CD4-positive, alpha-beta T cell (primary cell): ENCODE measurements around the gene BARHL2. TPM values are rescaled to one million over a fixed set of nuclear protein-coding genes. Genes with fewer than 3 reads are reported as not detected.

Source experiments
- ATAC-seq: fragments of 200-7000 bp; cut with Tn5 transposase; one replicate; pipeline ENCODE4 v1.10.0; 2022; ENCODE audit warnings: mild to moderate bottlenecking; ENCODE audit not compliant: poor library complexity
- CTCF ChIA-PET: fragments of 350-600 bp; sonication (Branson Sonifier 250); formaldehyde crosslinking; loops from one replicate; lab custom pipeline; 2021; ENCODE audit warnings: antibody characterized with exemption, inconsistent platforms; lab: Charles Lee
- POLR2A ChIA-PET: fragments of 350-600 bp; sonication (Branson Sonifier 250); formaldehyde crosslinking; loops from one replicate; lab custom pipeline; 2021; ENCODE audit warnings: antibody characterized with exemption, inconsistent platforms; lab: Charles Lee
- DNase-seq, 14 experiments: peaks; one replicate each; pipeline ENCODE4 v3.0.0-alpha.2; 2013 to 2020; ENCODE audit warnings: mixed read lengths in 2 of 14
- H3K27ac ChIP-seq, 2 donors: one replicate each; pipeline versions ENCODE4 v1.5.1 to v1.7.0; 2013; ENCODE audit warnings: low read length in 2 of 2, low read depth in 1 of 2, mild to moderate bottlenecking in 1 of 2
- H3K27me3 ChIP-seq, 2 experiments: 1 replicate in 1 of 2; 2 replicates in 1 of 2; pipeline versions ENCODE4 v1.6.1 to v1.7.0; 2013; ENCODE audit warnings: low read length in 2 of 2, control low read depth in 1 of 2, mild to moderate bottlenecking in 1 of 2, moderate library complexity in 1 of 2; ENCODE audit not compliant: insufficient read depth in 2 of 2, control insufficient read depth in 1 of 2
- H3K36me3 ChIP-seq: one replicate; pipeline ENCODE4 v1.6.1; 2013; ENCODE audit warnings: low read length, control low read depth; ENCODE audit not compliant: insufficient read depth
- H3K4me1 ChIP-seq: one replicate; pipeline ENCODE4 v1.6.1; 2013; ENCODE audit warnings: low read length, control low read depth; ENCODE audit not compliant: insufficient read depth
- H3K4me3 ChIP-seq: one replicate; pipeline ENCODE4 v1.5.1; 2013; ENCODE audit warnings: mild to moderate bottlenecking, low read length, moderate library complexity
- H3K9me3 ChIP-seq, 2 experiments: 1 replicate in 1 of 2; 2 replicates in 1 of 2; pipeline versions ENCODE4 v1.6.1 to v1.7.0; 2013; ENCODE audit warnings: low read length in 2 of 2, mild to moderate bottlenecking in 2 of 2, control low read depth in 1 of 2, moderate library complexity in 1 of 2; ENCODE audit not compliant: control insufficient read depth in 1 of 2, insufficient read depth in 1 of 2
- H3K27ac Mint-ChIP-seq: one replicate; pipeline ENCODE4 v1.8.0; 2020; ENCODE audit warnings: mixed read lengths
- H3K27me3 Mint-ChIP-seq: one replicate; pipeline ENCODE4 v1.8.0; 2021; ENCODE audit warnings: mixed read lengths
- H3K36me3 Mint-ChIP-seq: one replicate; pipeline ENCODE4 v1.8.0; 2021; ENCODE audit warnings: low read depth, mixed read lengths
- H3K4me1 Mint-ChIP-seq: one replicate; pipeline ENCODE4 v1.8.0; 2021; ENCODE audit warnings: low read depth, mixed read lengths
- H3K4me3 Mint-ChIP-seq: one replicate; pipeline ENCODE4 v1.8.0; 2020; ENCODE audit warnings: mild to moderate bottlenecking, mixed read lengths
- H3K9me3 Mint-ChIP-seq: one replicate; pipeline ENCODE4 v1.8.0; 2020; ENCODE audit warnings: mixed read lengths
- CTCF ChIP-seq: fragments of 200-600 bp; IDR thresholded peaks from one replicate; pipeline ENCODE4 v1.8.0; 2022; ENCODE audit warnings: antibody characterized with exemption, mild to moderate bottlenecking
- intact Hi-C, 2 experiments: fragments of 100-400 bp; cut with DNase I in 1 of 2; cut with micrococcal nuclease in 1 of 2; formaldehyde crosslinking; loops; one replicate each; pipeline versions ENCODE4 v1.15.1 to v1.9.0; 2023 to 2025; cut with DNase I, micrococcal nuclease
- total RNA-seq, 174 experiments: library from RNA in 2 of 174; stranded (reverse) in 2 of 174; gene quantifications; one replicate each; pipeline ENCODE4 v1.2.3 and lab custom pipeline; 2021 to 2026

Gene BARHL2
- total RNA-seq, 2 experiments from 2014 or later, result not detected

- Histone ChIP-seq H3K4me1 (peaks cover 27% of the 10 kb centered on the region), H3K9me3 (peaks cover 15 to 47% of the 10 kb centered on the region in 2 experiments), H3K36me3 (no peaks in the 10 kb centered on the region), H3K27me3 (peaks cover 91 to 99% of the 10 kb centered on the region in 2 experiments), H3K4me3 (no peak overlapping the region), H3K27ac (no peak overlapping the region)
- CTCF ChIA-PET, result no interaction called here
- Mint-ChIP-seq H3K27ac (no peak overlapping the region), H3K4me1 (peaks cover 26% of the 10 kb centered on the region), H3K4me3 (no peak overlapping the region), H3K36me3 (no peaks in the 10 kb centered on the region), H3K27me3 (peaks cover 100% of the 10 kb centered on the region), H3K9me3 (no peaks in the 10 kb centered on the region)
- POLR2A ChIA-PET, result no interaction called here
- intact Hi-C loops, result no loop called here
- ATAC-seq, result no peak
- no peak for DNase-seq
- TF ChIP-seq CTCF, result no peak
Measured at GRCh38 chr1:90708826-90709225, 8.3 kb downstream of the BARHL2 start.

DNA sequence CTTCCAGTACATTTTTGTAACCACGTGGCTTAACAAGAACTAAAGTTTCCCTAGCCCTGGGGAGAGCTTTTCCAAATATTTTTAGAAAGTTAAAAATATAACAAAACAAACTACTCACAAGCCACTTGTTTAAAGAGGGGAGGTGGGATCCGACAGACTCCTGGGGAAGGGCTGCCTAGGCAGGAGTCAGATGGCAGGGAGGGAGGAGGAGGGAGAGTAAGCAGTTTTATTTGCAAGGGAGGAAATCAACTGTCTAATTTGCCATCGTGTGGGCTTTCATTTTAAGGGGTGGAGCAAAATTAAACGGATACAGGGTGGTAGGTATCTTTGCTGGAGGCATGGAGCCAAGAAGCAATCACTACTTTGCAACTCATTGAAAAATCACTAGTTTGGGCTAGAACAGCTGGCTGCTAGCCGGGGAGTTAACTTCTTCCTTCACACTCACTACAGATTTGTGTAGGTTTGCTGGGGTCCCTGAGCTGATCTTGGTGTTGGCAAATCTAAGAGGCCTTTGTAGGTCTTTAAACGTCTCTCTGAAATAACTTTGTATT lies 8.8 kb downstream of the BARHL2 start:
- H3K27ac ChIP-seq, result no peak overlapping the region
- H3K9me3 ChIP-seq, result peaks cover 15 to 43% of the 10 kb centered on the region in 2 experiments
- intact Hi-C loops, result no loop called here
- H3K4me3 Mint-ChIP-seq, result no peak overlapping the region
- no peak for DNase-seq
- peaks cover 21% of the 10 kb centered on the region for H3K4me1 Mint-ChIP-seq
- ChIA-PET CTCF (no interaction called here), POLR2A (no interaction called here)
- no peak overlapping the region for H3K27ac Mint-ChIP-seq
- ATAC-seq, result no peak
- H3K27me3 ChIP-seq, result peaks cover 88 to 98% of the 10 kb centered on the region in 2 experiments
- no peak overlapping the region for H3K4me3 ChIP-seq
- no peaks in the 10 kb centered on the region for H3K9me3 Mint-ChIP-seq
- no peak for TF ChIP-seq CTCF
- peaks cover 23% of the 10 kb centered on the region for H3K4me1 ChIP-seq
- H3K36me3 Mint-ChIP-seq, result no peaks in the 10 kb centered on the region
- no peaks in the 10 kb centered on the region for H3K36me3 ChIP-seq
- peaks cover 100% of the 10 kb centered on the region for H3K27me3 Mint-ChIP-seq

DNA sequence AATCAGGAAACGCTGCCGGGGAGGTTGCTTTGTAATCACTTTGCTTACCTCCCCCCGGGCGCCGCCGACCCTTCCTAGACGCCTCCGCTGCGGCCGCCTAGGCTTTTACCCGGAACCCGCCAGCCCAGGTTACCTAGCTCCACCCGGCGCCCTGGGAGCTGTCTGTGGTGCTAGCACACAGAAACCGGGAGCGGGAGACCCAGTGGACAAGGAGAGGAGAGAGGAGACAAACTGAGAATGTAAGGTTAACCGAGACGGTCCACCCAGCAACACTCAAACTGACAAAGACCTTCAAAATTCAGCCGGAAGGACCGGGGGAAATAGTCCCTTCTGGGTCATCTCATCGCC lies 9.8 kb downstream of the BARHL2 start:
- H3K4me1 Mint-ChIP-seq, result peaks cover 20% of the 10 kb centered on the region
- Histone ChIP-seq H3K27ac (no peak overlapping the region), H3K4me1 (peaks cover 23% of the 10 kb centered on the region), H3K36me3 (no peaks in the 10 kb centered on the region), H3K9me3 (peaks cover 15 to 40% of the 10 kb centered on the region in 2 experiments), H3K4me3 (no peak overlapping the region), H3K27me3 (peaks cover 82 to 91% of the 10 kb centered on the region in 2 experiments)
- TF ChIP-seq CTCF, result no peak
- ATAC-seq, result peak; percentile 51
- no peaks in the 10 kb centered on the region for H3K36me3 Mint-ChIP-seq
- intact Hi-C loops, result no loop called here
- ChIA-PET CTCF (no interaction called here), POLR2A (no interaction called here)
- H3K27ac Mint-ChIP-seq, result no peak overlapping the region
- peaks cover 97% of the 10 kb centered on the region for H3K27me3 Mint-ChIP-seq
- peak in 1 of 14 experiments; percentile 47 for DNase-seq
- no peaks in the 10 kb centered on the region for H3K9me3 Mint-ChIP-seq
- peak overlapping the region; percentile 35 for H3K4me3 Mint-ChIP-seq
